ENCODE measurements around the gene COG3.

The COG3 gene

GRCh38 chr13:45454204-45454603 is 10.5 kb upstream of the COG3 start:
- Histone ChIP-seq H3K27me3 (ENCODE audit: low read length) (no peaks in the 10 kb centered on the region), H3K27ac (ENCODE audit: low read depth, low read length) (no peak overlapping the region), H3K9me2 (replicated peaks; ENCODE audit: insufficient read depth, low read length) (no peaks in the 10 kb centered on the region), H3K4me3 (ENCODE audit: insufficient read depth, low read length, poor library complexity, severe bottlenecking) (no peak overlapping the region), H3K9ac (ENCODE audit: low read length) (no peak overlapping the region), H4K20me1 (ENCODE audit: low read depth, low read length) (no peaks in the 10 kb centered on the region), H3K9me3 (ENCODE audit: insufficient read depth, low read length) (no peaks in the 10 kb centered on the region), H3K4me2 (ENCODE audit: low read depth, low read length, poor library complexity, severe bottlenecking) (no peak overlapping the region), H3K36me3 (ENCODE audit: low read length) (no peaks in the 10 kb centered on the region), H2AFZ (ENCODE audit: low read depth, low read length, severe bottlenecking) (no peak overlapping the region), H3F3A (ENCODE audit: insufficient read depth) (no peaks in the 10 kb centered on the region), H3K79me2 (ENCODE audit: insufficient read depth, low read length) (no peaks in the 10 kb centered on the region)
- no peak for TF ChIP-seq CTCF (IDR thresholded peaks at IDR 0.05; ENCODE audit: insufficient read depth, low read length, poor library complexity, severe bottlenecking)
- TF ChIP-seq EZH2phosphoT487 (conservative IDR thresholded peaks at IDR 0.05; ENCODE audit: low read length) = no peak

DNA sequence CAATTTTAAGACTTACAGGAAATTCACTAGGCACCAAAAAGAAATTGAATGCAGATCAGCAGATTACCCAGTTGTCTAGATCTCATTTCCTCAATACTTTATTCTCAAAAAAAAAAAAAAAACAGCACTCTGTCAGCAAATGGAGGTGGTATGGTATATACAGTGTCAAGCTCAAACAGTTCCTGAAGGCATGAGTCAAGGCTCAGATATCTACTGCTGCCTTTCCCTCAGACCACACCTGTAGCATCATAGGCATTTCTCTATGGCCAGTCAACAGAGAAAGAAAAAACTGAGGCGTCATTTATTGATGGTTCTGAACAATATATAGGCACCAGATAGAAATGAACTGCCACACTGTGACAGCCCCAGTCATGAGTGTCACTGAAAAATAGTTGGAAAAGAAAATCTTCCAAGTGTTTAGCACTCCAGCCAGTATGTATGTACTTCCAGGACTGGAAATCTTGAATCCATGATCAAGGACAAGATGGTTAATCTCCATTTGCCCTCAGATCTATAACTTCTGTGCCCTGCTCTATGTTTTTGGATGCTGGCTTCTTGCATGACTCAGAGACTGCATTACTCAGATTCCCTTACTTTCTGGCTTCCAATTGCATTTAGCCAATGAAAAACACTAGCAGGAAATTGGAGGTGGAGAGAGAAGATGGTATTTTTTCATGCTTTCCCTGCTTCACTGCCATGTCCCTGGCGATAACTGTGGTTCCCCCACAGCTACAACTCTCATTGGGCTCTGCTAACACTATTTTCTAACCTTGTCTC is 8.4 kb upstream of the COG3 start:
- Histone ChIP-seq H3F3A (ENCODE audit: insufficient read depth) (no peaks in the 10 kb centered on the region), H3K79me2 (ENCODE audit: insufficient read depth, low read length) (no peaks in the 10 kb centered on the region), H3K9me2 (replicated peaks; ENCODE audit: insufficient read depth, low read length) (no peaks in the 10 kb centered on the region), H2AFZ (ENCODE audit: low read depth, low read length, severe bottlenecking) (no peak overlapping the region), H3K4me2 (ENCODE audit: low read depth, low read length, poor library complexity, severe bottlenecking) (no peak overlapping the region), H3K9ac (ENCODE audit: low read length) (no peak overlapping the region), H3K36me3 (ENCODE audit: low read length) (no peaks in the 10 kb centered on the region), H3K27me3 (ENCODE audit: low read length) (no peaks in the 10 kb centered on the region), H3K4me3 (ENCODE audit: insufficient read depth, low read length, poor library complexity, severe bottlenecking) (no peak overlapping the region), H3K9me3 (ENCODE audit: insufficient read depth, low read length) (no peaks in the 10 kb centered on the region), H4K20me1 (ENCODE audit: low read depth, low read length) (no peaks in the 10 kb centered on the region), H3K27ac (ENCODE audit: low read depth, low read length) (no peak overlapping the region)
- TF ChIP-seq EZH2phosphoT487 (conservative IDR thresholded peaks at IDR 0.05; ENCODE audit: low read length) (no peak), CTCF (IDR thresholded peaks at IDR 0.05; ENCODE audit: insufficient read depth, low read length, poor library complexity, severe bottlenecking) (no peak)

DNA sequence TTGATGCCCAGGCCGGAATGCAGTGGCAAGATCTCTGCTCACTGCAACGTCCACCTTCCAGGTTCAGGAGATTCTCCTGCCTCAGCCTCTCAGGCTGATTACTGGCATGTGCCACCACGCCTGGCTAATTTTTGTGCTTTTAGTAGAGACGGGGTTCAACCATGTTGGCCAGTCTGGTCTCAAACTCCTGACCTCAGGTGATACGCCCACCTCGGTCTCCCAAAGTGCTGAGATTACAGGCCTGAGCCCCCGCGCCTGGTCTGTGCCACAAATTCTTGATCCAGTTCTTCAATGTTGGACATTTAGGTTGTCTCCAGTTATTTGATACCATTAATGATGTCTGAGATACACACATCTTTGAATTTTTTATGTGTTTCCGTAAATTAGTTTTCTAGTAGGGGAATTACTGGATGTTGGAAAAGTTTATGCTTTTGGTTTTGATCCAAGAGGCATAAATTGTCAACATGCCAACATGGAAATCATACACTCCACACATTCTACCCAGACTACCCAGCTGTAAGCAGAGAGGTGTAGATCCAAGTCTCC is 525 bp upstream of the COG3 start:
- no peaks in the 10 kb centered on the region for H3K27me3 ChIP-seq (ENCODE audit: low read length)
- H3K36me3 ChIP-seq (ENCODE audit: low read length) = no peaks in the 10 kb centered on the region
- peak overlapping the region; percentile 85 for H2AFZ ChIP-seq (ENCODE audit: low read depth, low read length, severe bottlenecking)
- H3K4me2 ChIP-seq (ENCODE audit: low read depth, low read length, poor library complexity, severe bottlenecking) = peak overlapping the region; percentile 78
- H3K79me2 ChIP-seq (ENCODE audit: insufficient read depth, low read length) = peaks cover 48% of the 10 kb centered on the region
- peak overlapping the region; percentile 89 for H3K9ac ChIP-seq (ENCODE audit: low read length)
- H3K4me3 ChIP-seq (ENCODE audit: insufficient read depth, low read length, poor library complexity, severe bottlenecking) = peak overlapping the region; percentile 97
- TF ChIP-seq EZH2phosphoT487 (conservative IDR thresholded peaks at IDR 0.05; ENCODE audit: low read length) (no peak), CTCF (IDR thresholded peaks at IDR 0.05; ENCODE audit: insufficient read depth, low read length, poor library complexity, severe bottlenecking) (no peak)
- H3K9me3 ChIP-seq (ENCODE audit: insufficient read depth, low read length) = no peaks in the 10 kb centered on the region
- H3K27ac ChIP-seq (ENCODE audit: low read depth, low read length) = peak overlapping the region; percentile 63
- 0 out of 2 replicates have a peak, but pooled peaks cover 3% of the 10 kb centered on the region for H4K20me1 ChIP-seq (ENCODE audit: low read depth, low read length)
- peaks cover 38% of the 10 kb centered on the region for H3F3A ChIP-seq (ENCODE audit: insufficient read depth)
- no peaks in the 10 kb centered on the region for H3K9me2 ChIP-seq (replicated peaks; ENCODE audit: insufficient read depth, low read length)

Measured in SU-DHL-6 (cell line).